B cell (primary cell): ENCODE results near the gene MR1. TPM values are rescaled to one million over a fixed set of nuclear protein-coding genes. Genes with fewer than 3 reads are reported as not detected.

Experiments
- ATAC-seq: fragments of 200-7000 bp; cut with Tn5 transposase; one replicate; pipeline ENCODE4 v1.10.0; 2021; ENCODE audit warnings: low read depth, mild to moderate bottlenecking, moderate number of reproducible peaks, moderate library complexity
- CTCF ChIA-PET: fragments of 350-600 bp; sonication (Branson Sonifier 250); formaldehyde crosslinking; loops from one replicate; lab custom pipeline; 2021; ENCODE audit warnings: antibody characterized with exemption, inconsistent platforms; lab: Charles Lee
- POLR2A ChIA-PET: fragments of 350-600 bp; sonication (Branson Sonifier 250); formaldehyde crosslinking; loops from one replicate; lab custom pipeline; 2021; ENCODE audit warnings: antibody characterized with exemption; lab: Charles Lee
- DNase-seq: peaks from one replicate; pipeline ENCODE4 v3.0.0; 2013
- H2AFZ ChIP-seq: 2 replicates; pipeline ENCODE4 v1.6.1; 2012; ENCODE audit warnings: mild to moderate bottlenecking, low read depth, low read length; ENCODE audit not compliant: insufficient read depth, poor library complexity, severe bottlenecking
- H3K27ac ChIP-seq, 2 donors: 1 replicate in 1 of 2; 2 replicates in 1 of 2; pipeline ENCODE4 v1.5.1; 2012 to 2013; ENCODE audit warnings: low read length in 2 of 2, mild to moderate bottlenecking in 2 of 2, moderate library complexity in 1 of 2
- H3K27me3 ChIP-seq, 4 experiments: fragments of 200-600 bp in 1 of 4; sonication (generic) in 1 of 4; replicated peaks in 1 of 4; 1 replicate in 2 of 4; 2 replicates in 2 of 4; pipeline versions ENCODE4 v1.6.1 to v1.7.0; 2013 to 2016; ENCODE audit warnings: low read length in 3 of 4, mild to moderate bottlenecking in 2 of 4, mixed read lengths in 1 of 4, moderate library complexity in 1 of 4; ENCODE audit not compliant: insufficient read depth in 4 of 4, control insufficient read depth in 3 of 4; ENCODE audit errors: control extremely low read depth in 1 of 4
- H3K36me3 ChIP-seq, 2 experiments: replicated peaks in 1 of 2; 1 replicate in 1 of 2; 2 replicates in 1 of 2; pipeline versions ENCODE4 v1.6.1 to v1.7.1; 2013; ENCODE audit warnings: low read length in 1 of 2; ENCODE audit not compliant: insufficient read depth in 2 of 2, control insufficient read depth in 1 of 2; ENCODE audit errors: control extremely low read depth in 1 of 2, extremely low read depth in 1 of 2
- H3K4me1 ChIP-seq, 2 donors: fragments of 200-600 bp in 1 of 2; sonication (generic) in 1 of 2; 1 replicate in 1 of 2; 2 replicates in 1 of 2; pipeline versions ENCODE4 v1.5.1 to v1.6.1; 2013 to 2017; ENCODE audit warnings: low read length in 2 of 2; ENCODE audit not compliant: control insufficient read depth in 2 of 2, insufficient read depth in 2 of 2
- H3K4me2 ChIP-seq: replicated peaks from 2 replicates; pipeline ENCODE3; 2012; ENCODE audit warnings: mild to moderate bottlenecking, low read depth, low read length; ENCODE audit not compliant: poor library complexity, severe bottlenecking
- H3K4me3 ChIP-seq, 5 experiments: fragments of 200-600 bp in 1 of 5; sonication (generic) in 1 of 5; 1 replicate in 3 of 5; 2 replicates in 2 of 5; pipeline versions ENCODE4 v1.5.1 to v1.7.0; 2011 to 2016; ENCODE audit warnings: low read length in 4 of 5, mild to moderate bottlenecking in 4 of 5, low read depth in 2 of 5, control low read depth in 1 of 5, moderate library complexity in 1 of 5; ENCODE audit not compliant: insufficient read depth in 1 of 5; ENCODE audit errors: control extremely low read depth in 1 of 5, extremely low read depth in 1 of 5
- H3K79me2 ChIP-seq: fragments of 200-600 bp; sonication (generic); one replicate; pipeline ENCODE4 v1.6.0; 2016; ENCODE audit warnings: low read length; ENCODE audit not compliant: control insufficient read depth, insufficient read depth
- H3K9ac ChIP-seq: fragments of 200-600 bp; sonication (generic); 2 replicates; pipeline ENCODE4 v1.6.1; 2017; ENCODE audit warnings: mild to moderate bottlenecking, low read length, moderate library complexity
- H3K9me3 ChIP-seq, 3 donors: one replicate each; pipeline versions ENCODE4 v1.6.1 to v1.7.1; 2013; ENCODE audit warnings: low read length in 2 of 3; ENCODE audit not compliant: control insufficient read depth in 2 of 3, insufficient read depth in 1 of 3; ENCODE audit errors: control extremely low read depth in 1 of 3
- H4K20me1 ChIP-seq: 2 replicates; pipeline ENCODE4 v1.6.0; 2012; ENCODE audit warnings: mild to moderate bottlenecking, low read length; ENCODE audit not compliant: insufficient read depth, control insufficient read depth, poor library complexity, severe bottlenecking
- H3K27ac Mint-ChIP-seq: one replicate; pipeline ENCODE4 v1.8.0; 2021; ENCODE audit warnings: mixed read lengths
- H3K27me3 Mint-ChIP-seq: one replicate; pipeline ENCODE4 v1.8.0; 2021; ENCODE audit warnings: mixed read lengths
- H3K4me1 Mint-ChIP-seq: one replicate; pipeline ENCODE4 v1.8.0; 2021; ENCODE audit warnings: mixed read lengths
- H3K4me3 Mint-ChIP-seq: one replicate; pipeline ENCODE4 v1.8.0; 2021; ENCODE audit warnings: mixed read lengths
- H3K9me3 Mint-ChIP-seq: one replicate; pipeline ENCODE4 v1.8.0; 2022; ENCODE audit warnings: mixed read lengths; ENCODE audit not compliant: insufficient read depth
- CTCF ChIP-seq: fragments of 200-600 bp; IDR thresholded peaks from one replicate; pipeline ENCODE4 v1.8.0; 2022; ENCODE audit warnings: antibody characterized with exemption, mild to moderate bottlenecking
- EZH2 ChIP-seq: IDR thresholded peaks from 2 replicates; pipeline ENCODE4 v1.6.1; 2012; ENCODE audit warnings: borderline replicate concordance, low read depth, mild to moderate bottlenecking, moderate library complexity, low read length; ENCODE audit not compliant: insufficient read depth, poor library complexity, severe bottlenecking
- whole genome bisulfite sequencing: methylation state at CpG from one replicate; pipeline ENCODE4 v1.1.5; 2013; ENCODE audit warnings: missing lambda C conversion rate; ENCODE audit not compliant: insufficient coverage; 5-methylcytosine and 5-hydroxymethylcytosine counted together
- intact Hi-C: fragments of 100-400 bp; cut with micrococcal nuclease; formaldehyde crosslinking; loops from one replicate; pipeline ENCODE4 v1.10.0; 2022
- polyA plus RNA-seq: library from polyadenylated mRNA; depleted of rRNA; stranded (reverse); fragments of >200 nt; gene quantifications from 2 replicates; pipeline ENCODE4 v1.2.3, GENCODE V29; 2012
- total RNA-seq, 2 donors: library from RNA; stranded (reverse); fragments of 120-200 nt in 1 of 2; gene quantifications; 1 replicate in 1 of 2; 2 replicates in 1 of 2; pipeline versions ENCODE4 v1.2.3 to v1.2.4, GENCODE V29; 2013 to 2022

Gene MR1
- total and polyA plus RNA-seq, 2 donors (not counting 1 experiment from before 2014, with no cell fraction given), result 9.5 to 28.2 TPM

- Histone ChIP-seq H3K79me2 (no peaks in the 10 kb centered on the region), H3K4me3 (no peak overlapping the region), H3K27ac (no peak overlapping the region), H4K20me1 (no peaks in the 10 kb centered on the region), H3K36me3 (no peaks in the 10 kb centered on the region), H3K4me1 (peaks cover 4% of the 10 kb centered on the region in 2 donors), H3K9ac (no peak overlapping the region), H3K9me3 (peaks cover 0 to 12% (median 4%) of the 10 kb centered on the region in 3 donors), H3K27me3 (peaks cover 0 to 7% (median 0%) of the 10 kb centered on the region in 4 experiments), H3K4me2 (no peak overlapping the region), H2AFZ (no peak overlapping the region)
- POLR2A ChIA-PET, result no interaction called here
- Mint-ChIP-seq H3K4me1 (peaks cover 4% of the 10 kb centered on the region), H3K9me3 (no peaks in the 10 kb centered on the region), H3K4me3 (no peak overlapping the region), H3K27me3 (peaks cover 29% of the 10 kb centered on the region), H3K27ac (no peak overlapping the region)
- no peak for TF ChIP-seq EZH2
- no peak for TF ChIP-seq CTCF
- intact Hi-C loops, result no loop called here
- WGBS, result 75% methylated on average over 2 of the region's 7 CpGs
- DNase-seq (no peak), ATAC-seq (no peak)
- CTCF ChIA-PET, result interaction anchor here (4.4 kb wide), 1 partner anchor 65 kb away, joined by 54 read pairs; no protein-coding TSS in a partner anchor
Measured at GRCh38 chr1:181077576-181078242, 43.9 kb downstream of the MR1 start.

- CTCF ChIA-PET, result interaction anchor here (1.0 to 4.4 kb wide), 4 partner anchors 13 to 88 kb away, joined by 4 to 54 read pairs (median 4); no protein-coding TSS in a partner anchor
- WGBS, result no CpG with 5 or more reads among the region's 2 CpGs
- H3K9me3 Mint-ChIP-seq, result no peaks in the 10 kb centered on the region
- Histone ChIP-seq H3K4me3 (no peak overlapping the region), H3K9ac (no peak overlapping the region), H3K9me3 (peaks cover 0 to 9% (median under 1%) of the 10 kb centered on the region in 3 donors), H3K4me1 (peaks cover 4 to 6% of the 10 kb centered on the region in 2 donors), H2AFZ (no peak overlapping the region), H3K4me2 (no peak overlapping the region), H4K20me1 (no peaks in the 10 kb centered on the region), H3K27ac (no peak overlapping the region), H3K36me3 (no peaks in the 10 kb centered on the region), H3K27me3 (peaks cover 0 to 7% (median 0%) of the 10 kb centered on the region in 4 experiments), H3K79me2 (no peaks in the 10 kb centered on the region)
- intact Hi-C loops, result no loop called here
- H3K4me1 Mint-ChIP-seq, result peaks cover 6% of the 10 kb centered on the region
- POLR2A ChIA-PET, result no interaction called here
- TF ChIP-seq CTCF, result no peak
- TF ChIP-seq EZH2, result no peak
- DNase-seq (no peak), ATAC-seq (no peak)
- H3K27ac Mint-ChIP-seq, result no peak overlapping the region
- no peak overlapping the region for H3K4me3 Mint-ChIP-seq
- peaks cover 29% of the 10 kb centered on the region for H3K27me3 Mint-ChIP-seq
Measured at GRCh38 chr1:181079382-181079781, 45.6 kb downstream of the MR1 start.
